ENCODE data around the gene HCN2.

- TF ChIP-seq CTCF (IDR thresholded peaks at IDR 0.05), result no peak
- TF ChIP-seq POLR2AphosphoS5 (IDR thresholded peaks at IDR 0.05), result no peak
These were observed 33.0 kb downstream of the HCN2 start for GRCh38 chr19:622666-623065.

All from upper lobe of left lung (tissue), 4 donors.